Measurements from ENCODE around the gene CD72. TPM values are rescaled to one million over a fixed set of nuclear protein-coding genes. Genes with fewer than 3 reads are reported as not detected.
A peak's percentile ranks its signal among the peaks of the same experiment; 100 is the strongest.

Gene CD72
- total RNA-seq, 1 experiment from 2014 or later, result 0.15 TPM

DNA sequence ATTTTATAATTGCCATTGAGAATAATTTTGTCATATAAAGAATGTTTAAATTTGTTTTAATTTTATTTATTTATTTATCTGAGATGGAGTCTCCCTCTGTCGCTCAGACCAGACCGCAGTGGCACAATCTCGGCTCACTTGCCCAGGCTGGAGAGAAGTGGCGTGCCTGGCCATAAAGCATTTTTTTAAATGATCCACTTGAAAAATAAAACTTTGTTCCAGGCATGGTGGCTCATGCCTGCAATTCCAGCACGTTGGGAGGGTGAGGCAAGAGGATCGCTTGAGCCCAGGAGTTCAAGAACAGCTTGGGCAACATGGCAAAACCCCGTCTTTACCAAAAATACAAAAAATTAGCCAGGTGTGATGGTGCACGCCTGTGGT, 34.6 kb upstream of the CD72 start:
- Histone ChIP-seq H3K9ac (ENCODE audit: low read length) (no peak overlapping the region), H3K36me3 (ENCODE audit: low read depth, low read length) (no peaks in the 10 kb centered on the region), H2AFZ (ENCODE audit: low read length) (no peak overlapping the region), H3K9me2 (replicated peaks; ENCODE audit: low read length) (no peaks in the 10 kb centered on the region), H3K27me3 (ENCODE audit: low read length) (no peaks in the 10 kb centered on the region), H3K79me2 (ENCODE audit: low read length) (no peaks in the 10 kb centered on the region), H3K27ac (ENCODE audit: low read length) (peak overlapping the region; percentile 44), H3K4me3 (ENCODE audit: low read length) (no peak overlapping the region), H3K9me3 (ENCODE audit: low read length) (no peaks in the 10 kb centered on the region), H3F3A (ENCODE audit: low read length, unreplicated experiment) (no peaks in the 10 kb centered on the region), H4K20me1 (ENCODE audit: low read length) (no peaks in the 10 kb centered on the region), H3K4me1 (ENCODE audit: insufficient read depth, low read length) (peaks cover 20% of the 10 kb centered on the region), H3K4me2 (ENCODE audit: low read length) (peak overlapping the region; percentile 39; the same call in 1 of the 2 replicates)
- CTCF ChIA-PET, result no interaction called here
- POLR2A ChIA-PET (ENCODE audit: unreplicated experiment), result no interaction called here
- intact Hi-C loops (cut with micrococcal nuclease), result loop anchor here (10.0 kb wide), 1 partner anchor 142 kb away; the partner anchor contains the start of gene NPR2
- no TSS peak for BruUV-seq (replicated peaks)
- TF ChIP-seq, protein P1, sequence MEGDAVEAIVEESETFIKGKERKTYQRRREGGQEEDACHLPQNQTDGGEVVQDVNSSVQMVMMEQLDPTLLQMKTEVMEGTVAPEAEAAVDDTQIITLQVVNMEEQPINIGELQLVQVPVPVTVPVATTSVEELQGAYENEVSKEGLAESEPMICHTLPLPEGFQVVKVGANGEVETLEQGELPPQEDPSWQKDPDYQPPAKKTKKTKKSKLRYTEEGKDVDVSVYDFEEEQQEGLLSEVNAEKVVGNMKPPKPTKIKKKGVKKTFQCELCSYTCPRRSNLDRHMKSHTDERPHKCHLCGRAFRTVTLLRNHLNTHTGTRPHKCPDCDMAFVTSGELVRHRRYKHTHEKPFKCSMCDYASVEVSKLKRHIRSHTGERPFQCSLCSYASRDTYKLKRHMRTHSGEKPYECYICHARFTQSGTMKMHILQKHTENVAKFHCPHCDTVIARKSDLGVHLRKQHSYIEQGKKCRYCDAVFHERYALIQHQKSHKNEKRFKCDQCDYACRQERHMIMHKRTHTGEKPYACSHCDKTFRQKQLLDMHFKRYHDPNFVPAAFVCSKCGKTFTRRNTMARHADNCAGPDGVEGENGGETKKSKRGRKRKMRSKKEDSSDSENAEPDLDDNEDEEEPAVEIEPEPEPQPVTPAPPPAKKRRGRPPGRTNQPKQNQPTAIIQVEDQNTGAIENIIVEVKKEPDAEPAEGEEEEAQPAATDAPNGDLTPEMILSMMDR (conservative IDR thresholded peaks at IDR 0.05; ENCODE audit: low read depth, low read length), result no peak
- TF ChIP-seq EZH2 (IDR thresholded peaks at IDR 0.05; ENCODE audit: low read length, unreplicated experiment), result no peak
- TF ChIP-seq EZH2phosphoT487 (IDR thresholded peaks at IDR 0.05; ENCODE audit: borderline replicate concordance, low read length), result no peak
- no peak for DNase-seq
- ATAC-seq, result no peak

DNA sequence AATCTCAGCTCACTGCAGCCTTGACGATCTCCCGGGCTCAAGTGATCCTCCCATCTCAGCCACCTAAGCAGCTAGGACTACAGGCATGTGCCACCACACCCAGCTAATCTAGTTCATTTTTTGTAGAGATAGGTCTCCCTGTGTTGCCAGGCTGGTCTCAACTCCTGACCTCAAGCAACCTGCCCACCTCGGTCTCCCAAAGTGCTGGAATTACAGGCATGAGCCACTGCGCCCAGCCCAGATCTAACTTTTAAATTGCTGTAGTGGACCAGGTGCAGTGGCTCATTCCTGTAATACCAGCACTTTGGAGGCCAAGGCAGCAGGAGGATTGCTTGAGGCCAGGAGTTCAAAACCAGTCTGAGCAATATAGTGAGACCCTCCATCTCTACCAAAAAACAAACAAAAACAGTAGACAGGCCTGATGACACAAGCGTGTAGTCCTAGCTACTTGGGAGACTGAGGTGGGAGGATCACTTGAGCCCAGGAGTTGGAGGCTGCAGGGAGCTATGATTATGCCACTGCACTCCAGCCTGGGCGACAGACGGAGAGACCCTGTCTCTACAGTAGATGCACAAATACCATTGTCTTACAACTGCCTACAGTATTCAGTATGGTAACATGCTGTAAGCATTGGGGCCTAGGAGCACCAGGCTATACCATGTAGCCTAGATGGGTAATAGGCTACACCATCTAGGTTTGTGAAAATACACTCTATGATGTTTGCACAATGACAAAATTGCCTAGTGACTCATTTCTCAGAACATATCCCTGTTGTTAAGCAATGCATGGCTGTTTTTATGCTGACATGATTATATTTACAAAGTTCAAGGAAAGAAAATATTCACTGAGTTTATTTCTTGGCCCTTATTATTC, 34.0 kb upstream of the CD72 start:
- ATAC-seq, result peak; percentile 92
- peak overlapping the region; percentile 69 for H3K27ac ChIP-seq (ENCODE audit: low read length)
- CTCF ChIA-PET, result no interaction called here

More for the DNA sequence above, 34.0 kb upstream of the CD72 start:
- Histone ChIP-seq H3K9ac (ENCODE audit: low read length) (no peak overlapping the region), H3K27me3 (ENCODE audit: low read length) (no peaks in the 10 kb centered on the region), H3K4me3 (ENCODE audit: low read length) (no peak overlapping the region), H3K9me3 (ENCODE audit: low read length) (no peaks in the 10 kb centered on the region), H2AFZ (ENCODE audit: low read length) (no peak overlapping the region), H3K9me2 (replicated peaks; ENCODE audit: low read length) (no peaks in the 10 kb centered on the region), H3K4me2 (ENCODE audit: low read length) (peak overlapping the region; percentile 68), H3K79me2 (ENCODE audit: low read length) (no peaks in the 10 kb centered on the region), H3K4me1 (ENCODE audit: insufficient read depth, low read length) (peaks cover 18% of the 10 kb centered on the region), H4K20me1 (ENCODE audit: low read length) (no peaks in the 10 kb centered on the region), H3K36me3 (ENCODE audit: low read depth, low read length) (no peaks in the 10 kb centered on the region), H3F3A (ENCODE audit: low read length, unreplicated experiment) (no peaks in the 10 kb centered on the region)
- BruUV-seq (replicated peaks), result no TSS peak
- POLR2A ChIA-PET (ENCODE audit: unreplicated experiment), result no interaction called here
- peak; percentile 83 for DNase-seq
- TF ChIP-seq, protein P1 (conservative IDR thresholded peaks at IDR 0.05; ENCODE audit: low read depth, low read length), result no peak
- TF ChIP-seq EZH2 (IDR thresholded peaks at IDR 0.05; ENCODE audit: low read length, unreplicated experiment) (no peak), EZH2phosphoT487 (IDR thresholded peaks at IDR 0.05; ENCODE audit: borderline replicate concordance, low read length) (no peak)
- intact Hi-C loops (cut with micrococcal nuclease), result loop anchor here (10.0 kb wide), 1 partner anchor 143 kb away; the partner anchor contains the start of gene NPR2

All from PC-3 (cell line).